GM21447 (cell line): Measurements from ENCODE around the gene BAG1.

Experiments
- ATAC-seq: cut with Tn5 transposase; IDR thresholded peaks from one replicate; pipeline ENCODE4 v1.9.1; 2021; ENCODE audit not compliant: unreplicated experiment

The BAG1 gene

DNA sequence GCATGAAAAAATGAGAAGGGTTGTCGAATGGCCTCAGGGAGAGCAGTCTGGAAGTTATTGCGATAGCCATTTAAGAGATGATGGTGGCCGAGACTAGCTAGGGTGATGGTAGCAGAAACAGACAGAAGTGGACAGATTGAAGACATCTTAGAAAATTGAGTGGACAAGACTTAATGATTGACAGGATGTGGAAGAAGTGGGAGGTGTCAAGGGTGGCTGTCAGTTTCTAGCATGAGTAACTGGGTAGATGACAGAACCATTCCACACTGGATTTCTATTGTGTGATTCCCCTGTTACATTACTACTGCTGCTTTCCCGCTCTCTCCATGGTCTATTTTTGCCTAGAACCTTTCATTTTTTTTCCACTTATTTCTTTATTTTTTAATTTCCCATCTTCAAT is 13.0 kb upstream of the BAG1 start:
- ATAC-seq: no peak

DNA sequence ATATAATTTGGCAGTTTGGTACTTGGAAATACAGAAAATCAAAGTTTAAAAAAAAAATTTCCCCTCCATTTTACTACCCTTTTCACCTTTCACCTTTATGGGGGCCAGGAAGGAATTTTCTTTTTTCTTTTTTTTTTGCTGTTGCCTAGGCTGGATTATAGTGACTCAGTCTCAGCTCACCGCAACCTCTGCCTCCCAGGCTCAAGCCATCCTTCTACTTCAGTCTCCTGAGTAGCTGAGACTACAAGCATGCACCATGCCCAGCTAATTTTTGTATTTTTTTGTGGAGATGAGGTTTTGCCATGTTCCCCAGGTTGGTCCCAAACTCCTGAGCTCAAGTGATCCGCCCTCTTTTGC is 9.4 kb upstream of the BAG1 start:
- ATAC-seq: no peak

DNA sequence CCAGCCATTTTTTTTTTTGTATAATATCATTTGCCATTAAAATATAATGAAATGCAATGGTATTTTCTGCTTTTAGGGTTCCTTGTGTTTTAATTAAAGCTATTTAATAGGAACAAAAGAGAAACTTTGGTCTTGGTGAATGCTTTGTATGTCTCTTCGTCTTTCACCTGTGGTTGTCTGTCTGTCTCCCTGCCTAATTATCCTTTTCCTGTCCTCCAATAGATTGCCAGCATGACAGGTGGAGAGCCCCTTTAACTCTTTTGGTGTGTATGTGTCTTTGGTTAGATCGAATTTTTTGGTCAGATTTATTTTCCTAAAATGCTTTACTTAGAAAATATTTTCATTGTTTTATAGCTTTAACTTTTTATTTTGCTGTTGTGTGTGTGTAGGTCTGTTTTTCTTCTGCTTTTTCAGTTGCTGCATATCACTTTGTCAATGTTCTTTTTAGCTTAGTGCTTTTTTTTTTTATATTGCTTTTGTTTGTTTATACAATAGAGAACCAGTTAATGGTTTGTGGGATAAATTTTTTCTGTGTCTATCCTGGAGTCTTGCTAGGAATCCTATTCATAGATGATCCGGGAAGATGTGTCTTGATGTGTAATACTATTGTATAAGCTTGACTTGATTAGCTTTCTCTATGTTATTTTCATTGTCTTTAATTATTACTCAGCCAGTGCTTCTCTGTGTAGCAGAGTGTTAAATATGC is 8.9 kb upstream of the BAG1 start:
- no peak for ATAC-seq

DNA sequence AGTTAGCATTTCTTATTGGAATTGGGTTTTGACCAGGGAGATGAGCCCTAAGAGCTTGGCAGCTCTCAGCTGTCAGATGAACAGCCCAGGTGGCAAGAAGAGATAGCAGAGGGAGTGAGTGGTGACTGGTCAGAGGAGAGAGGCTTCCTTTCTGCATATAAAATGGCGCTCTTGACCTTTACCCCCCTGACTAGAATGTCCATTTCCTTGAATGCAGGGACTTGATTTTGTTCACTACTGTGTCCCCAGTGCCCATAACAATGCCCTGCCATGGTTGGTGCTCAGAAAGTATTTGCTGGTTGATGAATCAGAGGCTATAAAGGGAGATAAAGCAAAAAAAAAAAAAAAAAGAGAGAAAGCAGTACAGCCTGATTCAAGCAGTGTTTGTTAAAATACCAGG is 7.6 kb upstream of the BAG1 start:
- no peak for ATAC-seq

DNA sequence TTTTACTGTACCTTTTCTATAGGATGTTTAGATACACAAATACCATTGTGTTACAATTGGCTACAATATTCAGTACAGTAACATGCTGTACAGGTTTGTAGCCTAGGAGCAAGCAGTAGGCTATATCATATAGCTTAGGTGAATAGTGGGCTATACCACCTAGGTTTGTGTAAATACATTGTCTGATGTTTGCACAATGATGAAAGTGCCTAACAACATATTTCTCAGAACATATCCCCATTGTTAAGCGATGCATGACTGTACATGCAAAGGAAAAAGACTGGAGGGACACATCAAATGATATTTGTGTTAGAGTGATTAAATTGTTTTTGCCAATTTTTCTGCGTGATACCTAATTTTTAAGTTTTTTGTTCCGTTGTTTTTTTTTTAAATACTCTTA is 5.6 kb upstream of the BAG1 start:
- no peak for ATAC-seq

DNA sequence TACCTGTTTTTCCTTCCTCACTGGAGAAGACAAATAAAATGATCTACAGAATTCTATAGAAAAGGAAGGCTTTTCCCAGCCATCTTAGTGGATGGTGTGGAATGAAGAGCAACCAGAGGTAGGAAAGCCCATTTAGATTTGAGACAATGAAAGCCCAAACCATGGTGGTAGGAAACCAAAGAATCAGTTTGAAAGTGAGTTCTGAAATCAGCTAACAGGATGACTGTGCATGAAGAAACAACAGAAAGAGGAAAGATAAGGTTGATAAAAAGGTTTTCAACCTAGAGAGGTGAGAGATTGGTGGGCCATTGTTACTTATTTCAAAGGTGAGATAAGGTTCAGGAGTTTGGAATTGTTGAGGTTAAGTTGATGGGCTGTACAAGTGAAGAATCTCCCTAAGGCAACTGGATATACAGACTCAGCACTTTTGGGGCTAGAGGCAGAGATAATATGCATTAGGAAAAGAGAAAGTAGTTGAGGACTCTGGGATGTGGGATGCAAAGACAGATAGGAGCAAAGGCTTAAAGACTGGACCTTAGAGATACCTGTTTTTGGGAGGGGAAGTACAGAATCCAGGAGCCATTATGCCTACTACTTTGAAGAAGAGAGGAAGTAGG is 2.8 kb upstream of the BAG1 start:
- ATAC-seq: no peak

DNA sequence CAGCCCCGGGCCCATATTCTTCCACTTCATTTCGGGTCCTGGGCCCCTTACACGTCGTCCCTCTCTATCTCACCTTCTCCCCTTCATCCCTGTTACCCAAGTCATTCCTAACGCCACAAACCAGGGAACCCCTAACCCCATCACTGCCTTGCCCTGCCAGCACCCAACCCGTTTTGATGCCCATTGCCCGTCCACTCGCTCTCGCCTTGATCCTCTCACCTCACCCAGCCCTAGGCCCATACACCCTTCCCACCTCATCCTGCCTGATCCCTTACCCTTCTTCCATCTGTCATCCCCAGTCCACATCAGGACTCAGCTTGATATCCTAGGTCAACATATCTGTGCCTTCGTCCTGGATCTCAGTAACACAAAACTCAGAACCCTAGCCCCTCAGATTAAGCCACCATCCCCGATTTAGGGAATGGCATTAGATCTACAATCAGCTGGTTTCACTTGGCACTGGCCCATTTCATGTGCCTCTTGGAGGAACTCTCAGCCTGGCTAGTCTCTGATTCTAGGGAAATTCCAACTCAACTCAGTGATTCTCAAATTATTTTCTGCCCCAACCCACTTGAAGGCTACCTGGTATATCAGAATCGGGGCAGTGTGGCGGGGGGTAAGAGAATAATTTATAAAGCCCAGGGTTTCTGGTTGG is 830 bp upstream of the BAG1 start:
- no peak for ATAC-seq

DNA sequence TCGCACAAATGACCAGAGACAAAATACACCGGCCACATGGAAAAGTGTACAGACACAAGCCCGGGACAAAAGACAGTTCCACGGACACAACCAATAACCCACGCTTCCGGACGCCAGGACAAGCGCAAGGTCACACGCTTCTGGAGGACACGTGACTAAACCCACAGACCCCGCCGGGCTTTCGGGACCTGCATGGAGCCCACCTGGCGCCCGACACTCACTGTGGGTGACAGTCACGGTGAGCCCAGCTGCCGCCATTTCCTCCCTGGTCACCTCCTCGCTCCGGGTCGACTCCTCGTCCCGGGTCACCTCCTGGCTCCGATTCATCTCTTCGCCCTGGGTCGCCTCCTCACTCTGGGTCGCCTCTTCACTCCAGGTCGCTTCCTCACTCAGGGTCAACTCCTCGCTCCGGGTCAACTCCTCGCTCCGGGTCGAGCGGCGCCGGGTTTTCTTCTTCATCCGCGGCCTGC is 470 bp downstream of the BAG1 start:
- peak; percentile 38 for ATAC-seq

DNA sequence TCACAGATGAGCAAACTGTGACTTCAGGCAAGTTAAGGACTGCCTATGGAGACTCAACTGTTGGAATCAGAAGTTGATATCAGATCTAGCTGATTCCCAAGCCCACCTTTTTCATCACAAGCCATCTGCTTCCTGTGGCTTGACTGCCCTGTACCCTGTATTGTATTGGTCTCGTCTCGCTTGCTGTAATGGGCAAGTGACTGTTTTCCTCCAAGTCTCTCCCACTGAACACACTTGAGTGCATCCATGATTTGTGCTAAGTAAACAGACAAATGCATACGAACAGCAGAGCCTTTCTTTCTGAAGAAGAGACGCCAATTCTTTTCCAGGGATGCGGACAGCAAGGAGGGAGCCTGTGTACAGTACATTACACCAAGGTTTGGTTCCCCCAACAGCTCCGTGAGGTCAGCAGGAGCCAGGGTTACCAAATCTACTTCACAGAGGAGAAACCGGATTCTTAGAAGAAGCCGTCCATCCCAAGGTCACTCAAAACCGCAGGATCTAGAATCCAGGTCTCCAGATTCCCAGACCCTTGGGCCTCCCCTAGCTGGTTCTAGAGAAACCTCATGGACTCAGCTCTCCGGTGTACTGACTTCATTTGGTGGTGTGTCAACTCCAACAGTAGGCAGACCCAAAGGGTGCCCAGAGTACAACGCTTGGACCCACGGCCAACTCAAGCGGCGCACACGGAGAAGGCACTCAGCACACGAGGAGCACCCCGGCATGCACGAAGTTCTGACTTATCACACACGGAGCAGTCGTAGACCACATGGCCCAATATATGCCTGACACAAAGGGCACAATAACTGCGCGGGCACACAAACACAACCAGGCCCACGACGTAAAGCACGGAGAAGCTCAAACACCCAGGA is 1.1 kb downstream of the BAG1 start:
- ATAC-seq: peak; percentile 4

DNA sequence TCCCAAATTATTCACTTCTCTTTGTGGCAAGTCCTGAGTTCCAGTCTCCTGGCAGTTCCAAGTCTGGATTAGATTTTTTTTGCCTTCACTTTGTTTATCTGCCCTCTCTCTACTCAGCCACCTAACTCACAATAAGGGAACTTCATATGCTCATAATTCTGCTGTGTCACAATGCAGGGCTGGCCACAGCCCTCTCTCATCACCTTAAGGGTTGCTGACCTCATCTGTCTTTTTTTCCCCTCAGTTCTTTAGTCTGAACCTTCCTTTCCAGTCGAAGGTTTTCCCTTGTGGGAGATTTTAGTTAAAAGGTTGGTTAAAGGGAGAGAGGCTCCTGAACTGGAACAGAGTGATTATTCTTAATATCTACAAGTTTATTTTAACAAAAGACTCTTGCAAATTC is 4.1 kb downstream of the BAG1 start:
- no peak for ATAC-seq

DNA sequence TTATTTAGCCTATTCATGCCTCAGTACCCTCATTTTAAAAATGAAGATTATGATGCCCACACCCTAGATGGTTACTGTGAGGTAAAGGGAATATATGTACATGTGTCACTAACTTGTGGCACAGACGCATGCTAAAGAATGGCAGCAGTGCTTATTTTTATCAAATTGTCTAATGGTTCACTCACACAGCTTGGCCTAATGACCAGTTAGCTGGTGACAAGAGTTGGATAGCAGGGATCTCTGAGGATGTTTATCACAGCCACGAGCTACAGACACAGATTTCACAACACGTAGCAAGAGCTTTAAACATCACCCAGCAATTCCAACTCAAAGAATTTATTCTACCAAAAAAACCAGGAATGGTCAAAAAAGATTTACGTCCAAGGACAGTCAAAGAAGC is 7.2 kb downstream of the BAG1 start:
- ATAC-seq: no peak

DNA sequence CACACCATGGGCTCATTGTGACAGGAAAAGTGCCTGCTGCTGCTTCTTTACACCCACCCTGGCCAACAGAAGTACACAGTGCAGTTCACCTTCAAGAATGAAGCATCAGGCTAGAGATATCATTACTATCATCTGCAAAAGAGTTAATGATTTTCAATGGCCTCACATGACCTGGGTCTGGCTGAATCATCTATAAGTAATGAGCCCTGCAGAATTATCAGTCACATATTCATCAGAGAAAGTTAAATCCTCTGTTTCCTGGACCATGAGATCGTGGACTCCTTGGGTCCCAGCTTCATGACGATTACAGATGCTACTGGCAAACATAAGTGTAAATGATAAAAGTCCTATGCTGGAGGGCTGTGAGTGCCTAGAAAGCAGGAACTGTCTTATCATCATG is 8.3 kb downstream of the BAG1 start:
- ATAC-seq: no peak

DNA sequence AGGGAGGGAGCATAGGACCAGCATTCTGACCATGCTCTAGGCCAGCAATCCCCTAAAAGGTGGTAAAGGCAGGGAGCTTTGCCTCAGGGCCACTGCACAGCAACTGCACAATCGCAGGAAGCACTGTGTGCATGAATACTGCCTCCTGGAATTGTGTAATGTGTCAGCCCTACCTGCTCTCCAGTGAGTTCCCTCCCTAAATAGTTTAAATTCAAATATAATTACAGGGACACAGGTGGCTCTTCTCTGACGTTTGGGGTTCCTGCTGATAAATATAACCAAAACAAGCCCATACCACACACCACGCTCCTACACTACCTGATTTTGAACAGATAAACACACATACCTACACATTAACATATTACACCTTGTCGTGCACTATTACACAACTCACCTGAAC is 9.0 kb downstream of the BAG1 start:
- no peak for ATAC-seq

DNA sequence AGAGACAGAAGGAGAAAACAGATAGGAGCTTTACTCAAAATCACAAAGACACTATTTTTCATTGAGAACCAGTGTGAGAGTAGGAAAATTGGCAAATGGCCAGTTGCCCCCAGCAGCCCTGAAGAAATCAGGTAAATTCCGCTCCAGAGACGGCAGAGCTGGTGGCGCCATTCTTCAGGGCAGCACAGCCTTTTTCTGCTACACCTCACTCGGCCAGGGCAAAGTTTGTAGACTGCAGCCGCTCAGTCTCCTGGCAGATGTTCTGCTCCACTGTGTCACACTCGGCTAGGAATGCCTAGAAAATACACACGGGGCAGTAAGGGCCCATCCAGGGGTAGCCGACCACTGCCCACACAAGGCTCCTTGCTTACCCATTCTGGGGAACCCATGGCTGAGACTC is 9.5 kb downstream of the BAG1 start:
- no peak for ATAC-seq

DNA sequence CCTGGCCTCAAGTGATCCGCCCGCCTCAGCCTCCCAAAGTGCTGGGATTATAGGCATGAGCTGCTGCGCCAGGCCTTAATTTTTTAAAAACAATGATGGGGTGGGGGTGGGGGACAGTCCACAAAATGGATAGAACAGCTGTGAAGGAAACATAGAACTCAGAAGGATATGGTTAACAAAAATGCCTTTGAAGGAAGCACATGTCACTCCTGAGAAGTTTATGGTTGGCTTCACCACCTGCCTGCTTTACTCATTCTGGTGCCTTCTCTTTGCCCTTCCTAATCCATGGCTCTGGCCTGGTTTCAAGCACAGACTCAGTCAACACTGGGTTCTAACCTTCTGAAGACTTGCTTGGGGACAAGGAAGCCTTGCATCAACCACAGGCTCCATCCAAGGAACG is 10.3 kb downstream of the BAG1 start:
- no peak for ATAC-seq

DNA sequence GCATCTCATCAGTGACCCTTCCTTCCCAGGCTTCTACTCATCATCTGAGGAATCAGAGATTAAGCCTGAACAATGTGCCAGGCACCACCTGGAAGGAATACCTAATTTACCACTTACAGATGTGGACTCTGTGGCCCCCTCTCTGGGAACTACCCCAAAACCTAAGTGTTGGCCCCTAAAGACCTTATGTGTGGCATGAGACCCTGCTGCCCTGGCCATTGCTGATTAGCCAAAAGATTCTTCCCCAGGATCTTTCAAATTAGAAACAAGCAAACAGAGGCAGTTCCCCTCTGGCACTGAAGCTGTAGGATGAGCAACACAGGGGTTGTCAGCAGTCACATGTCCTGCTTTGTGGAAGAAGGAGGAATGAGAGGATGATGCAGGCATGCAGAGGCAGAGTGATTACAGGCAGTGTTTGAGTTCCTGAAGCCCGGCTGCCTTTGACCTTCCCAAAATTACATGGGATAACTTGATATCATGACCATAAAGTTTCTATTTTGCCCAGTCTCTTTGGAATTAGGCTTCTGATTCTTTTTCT is 14.0 kb downstream of the BAG1 start:
- no peak for ATAC-seq

DNA sequence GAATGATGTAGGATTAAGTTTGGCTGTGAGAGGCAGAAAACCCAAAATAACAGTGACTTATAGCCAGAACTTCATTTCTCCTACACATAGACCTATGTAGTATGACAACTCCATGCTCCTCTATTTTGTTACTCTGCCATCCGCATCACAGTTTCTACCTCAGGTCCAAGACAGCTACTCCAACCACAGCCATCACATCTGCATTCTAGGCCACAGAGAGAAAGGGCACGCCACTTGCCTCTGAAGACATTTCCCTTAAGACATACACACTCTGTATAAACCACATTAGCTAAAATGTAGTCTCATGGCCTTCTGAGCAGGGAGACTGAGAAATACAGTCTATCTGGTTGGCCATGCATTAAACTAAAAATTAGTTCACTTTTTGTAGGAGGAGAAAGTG is 14.5 kb downstream of the BAG1 start:
- ATAC-seq: no peak

DNA sequence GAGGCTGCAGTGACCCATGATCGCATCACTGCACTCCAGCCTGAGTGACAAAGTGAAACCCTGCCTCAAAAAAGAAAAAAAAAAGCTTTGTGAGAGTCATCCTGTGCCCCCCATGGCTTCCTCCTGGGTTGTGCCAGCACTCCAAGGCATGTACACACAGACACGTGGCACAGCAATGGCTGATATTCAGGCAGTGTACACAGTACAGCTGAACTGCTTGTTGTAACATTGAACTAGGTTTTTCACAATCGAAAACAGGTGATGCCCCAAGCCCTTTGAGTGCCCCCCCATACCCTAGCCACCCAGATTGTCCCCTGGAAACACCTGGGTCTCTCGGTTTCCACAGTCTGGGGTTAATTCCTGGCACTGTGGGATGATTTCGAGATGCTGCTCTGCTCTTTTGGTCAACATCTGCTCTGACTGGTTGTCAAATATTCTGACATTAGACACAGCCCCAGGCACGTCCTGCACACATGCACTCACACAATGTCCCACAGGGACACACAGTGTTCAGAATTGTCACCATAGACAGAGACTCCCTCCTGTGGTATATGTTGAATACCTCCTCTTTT is 15.3 kb downstream of the BAG1 start:
- ATAC-seq: peak; percentile 68

DNA sequence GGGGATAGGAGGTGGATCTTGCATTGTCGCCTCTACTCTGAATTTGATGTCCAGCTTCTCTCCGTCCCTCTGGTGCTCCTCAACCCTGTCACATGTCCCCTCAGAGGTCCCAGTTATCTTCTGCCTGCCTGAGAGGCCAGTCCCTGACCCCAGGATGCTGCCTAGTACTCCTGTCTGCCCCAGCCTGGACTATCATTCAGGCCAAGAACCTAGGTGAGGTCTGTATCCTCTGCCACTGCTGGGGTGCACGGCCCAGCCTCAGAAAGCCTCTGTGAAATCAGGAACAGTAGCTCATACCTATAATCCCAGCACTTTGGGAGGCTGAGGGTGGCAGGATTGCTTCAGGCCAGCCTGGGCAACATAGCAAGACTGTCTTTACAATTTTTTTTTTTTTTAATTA is 15.9 kb downstream of the BAG1 start:
- ATAC-seq: no peak

DNA sequence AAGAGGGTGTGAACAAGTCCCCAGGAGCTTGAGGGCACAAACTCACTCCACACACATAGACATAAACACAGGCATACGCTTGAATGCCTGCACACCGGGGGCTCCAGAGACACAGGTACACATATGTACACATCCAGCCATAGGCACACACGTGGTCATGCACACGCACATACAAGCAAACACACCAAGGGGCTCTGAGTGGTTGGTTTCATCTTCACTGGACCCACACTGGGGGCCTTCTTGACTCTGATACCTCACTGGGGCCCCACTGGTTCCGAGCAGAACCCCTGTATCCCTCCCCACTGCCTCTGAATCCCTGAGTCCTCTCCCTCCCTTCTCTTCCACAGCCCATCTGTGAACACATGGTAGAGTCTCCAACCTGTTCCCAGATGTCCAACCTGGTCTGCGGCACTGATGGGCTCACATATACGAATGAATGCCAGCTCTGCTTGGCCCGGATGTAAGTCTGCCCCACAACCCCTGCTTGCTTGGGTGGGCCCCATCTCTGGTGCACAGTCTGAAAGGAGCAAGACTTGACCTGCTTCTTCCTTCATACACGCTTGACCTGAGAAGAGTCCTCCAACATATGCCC is 18.1 kb downstream of the BAG1 start:
- ATAC-seq: no peak

DNA sequence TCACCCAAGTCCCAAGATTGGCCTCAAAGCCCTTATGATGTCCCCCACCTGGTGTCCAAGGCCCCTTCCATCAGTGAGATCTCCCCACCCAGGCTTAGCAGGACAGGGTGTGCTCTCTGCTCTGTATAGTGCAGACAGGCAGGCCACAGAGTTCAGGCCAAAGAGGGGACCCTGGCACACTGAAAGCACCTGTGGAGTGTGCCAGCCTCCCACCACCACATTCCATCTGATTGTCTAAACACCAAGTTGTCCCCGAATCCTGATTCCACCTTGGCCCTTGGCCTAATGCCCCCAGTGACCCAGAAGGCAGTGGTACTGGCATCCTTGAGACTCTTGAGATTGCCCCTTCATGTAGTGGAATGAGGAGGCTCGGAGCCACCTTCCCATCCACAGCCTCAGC is 19.2 kb downstream of the BAG1 start:
- ATAC-seq: no peak
